ENCODE data around the gene ELMO2. TPM values are rescaled to one million over a fixed set of nuclear protein-coding genes. Genes with fewer than 3 reads are reported as not detected.
"Not testable (repeated sequence)": the region's sequence is repeated elsewhere in the genome, so short reads cannot be mapped to it uniquely, and the experiment has no call there.

The ELMO2 gene
- polyA plus RNA-seq, 6 donors from 2014 or later = 14.5 to 25.9 (median 21.1) TPM

GRCh38 chr20:46400253-46400652 is 6.2 kb downstream of the ELMO2 start:
- Mint-ChIP-seq H3K36me3 (no peaks in the 10 kb centered on the region), H3K9me3 (no peaks in the 10 kb centered on the region), H3K4me1 (peaks cover 35 to 63% (median 57%) of the 10 kb centered on the region in 3 donors), H3K27me3 (no peaks in the 10 kb centered on the region), H3K27ac (peak overlapping the region in 1 of 6 donors; percentile 5), H3K4me3 (no peak overlapping the region)
- ATAC-seq (ENCODE audit: low read depth in 2 of 2) = no peak
- no peak for DNase-seq

GRCh38 chr20:46399401-46399800 is 7.0 kb downstream of the ELMO2 start:
- Mint-ChIP-seq H3K27ac (peak overlapping the region in 2 of 6 donors; percentile 42 to 84), H3K27me3 (no peaks in the 10 kb centered on the region), H3K4me3 (peak overlapping the region in 1 of 8 donors; percentile 56), H3K36me3 (no peaks in the 10 kb centered on the region), H3K4me1 (peaks cover 35 to 58% (median 57%) of the 10 kb centered on the region in 3 donors), H3K9me3 (no peaks in the 10 kb centered on the region)
- DNase-seq = no peak
- no peak for ATAC-seq (ENCODE audit: low read depth in 2 of 2)

GRCh38 chr20:46398963-46399362 is 7.5 kb downstream of the ELMO2 start:
- Mint-ChIP-seq H3K9me3 (no peaks in the 10 kb centered on the region), H3K4me1 (peaks cover 31 to 54% (median 52%) of the 10 kb centered on the region in 3 donors), H3K4me3 (no peak overlapping the region), H3K27ac (no peak overlapping the region), H3K27me3 (no peaks in the 10 kb centered on the region), H3K36me3 (no peaks in the 10 kb centered on the region)
- no peak for DNase-seq
- ATAC-seq (ENCODE audit: low read depth in 2 of 2) = no peak

- H3K36me3 Mint-ChIP-seq = peaks cover 14 to 16% of the 10 kb centered on the region in 2 donors
- H3K4me1 Mint-ChIP-seq = peaks cover 24 to 36% (median 28%) of the 10 kb centered on the region in 3 donors
- no peak for ATAC-seq (ENCODE audit: low read depth in 2 of 2)
- H3K4me3 Mint-ChIP-seq = no peak overlapping the region
- no peak overlapping the region for H3K27ac Mint-ChIP-seq
- no peaks in the 10 kb centered on the region for H3K9me3 Mint-ChIP-seq
- DNase-seq = no peak
- H3K27me3 Mint-ChIP-seq = no peaks in the 10 kb centered on the region
These were observed 10.2 kb downstream of the ELMO2 start for GRCh38 chr20:46396052-46396740.

- Mint-ChIP-seq H3K4me1 (peaks cover 13 to 25% (median 18%) of the 10 kb centered on the region in 3 donors), H3K27me3 (no peaks in the 10 kb centered on the region), H3K36me3 (peaks cover 16 to 22% of the 10 kb centered on the region in 2 donors), H3K4me3 (no peak overlapping the region), H3K27ac (peak overlapping the region in 2 of 6 donors; percentile 19 to 42), H3K9me3 (no peaks in the 10 kb centered on the region)
- no peak for DNase-seq
- ATAC-seq (ENCODE audit: low read depth in 2 of 2) = no peak
These were observed 11.3 kb downstream of the ELMO2 start for GRCh38 chr20:46394872-46395760.

GRCh38 chr20:46393967-46394366 is 12.4 kb downstream of the ELMO2 start:
- no peaks in the 10 kb centered on the region for H3K9me3 Mint-ChIP-seq
- no peak overlapping the region for H3K27ac Mint-ChIP-seq
- peaks cover 16 to 23% of the 10 kb centered on the region in 2 donors for H3K36me3 Mint-ChIP-seq
- DNase-seq (no peak), ATAC-seq (ENCODE audit: low read depth in 2 of 2) (no peak)
- H3K4me3 Mint-ChIP-seq = no peak overlapping the region
- H3K4me1 Mint-ChIP-seq = peaks cover 6 to 14% (median 10%) of the 10 kb centered on the region in 3 donors
- H3K27me3 Mint-ChIP-seq = no peaks in the 10 kb centered on the region

- no peaks in the 10 kb centered on the region for H3K9me3 Mint-ChIP-seq
- no peak for DNase-seq
- ATAC-seq (ENCODE audit: low read depth in 2 of 2) = no peak
- no peak overlapping the region for H3K4me3 Mint-ChIP-seq
- H3K27me3 Mint-ChIP-seq = no peaks in the 10 kb centered on the region
- no peak overlapping the region for H3K27ac Mint-ChIP-seq
- peaks cover 40 to 48% of the 10 kb centered on the region in 2 donors for H3K36me3 Mint-ChIP-seq
- H3K4me1 Mint-ChIP-seq = no peaks in the 10 kb centered on the region
These were observed 17.5 kb downstream of the ELMO2 start for GRCh38 chr20:46388937-46389336.

- Mint-ChIP-seq H3K9me3 (no peaks in the 10 kb centered on the region), H3K27me3 (no peaks in the 10 kb centered on the region), H3K4me1 (no peaks in the 10 kb centered on the region), H3K4me3 (no peak overlapping the region), H3K36me3 (peaks cover 43 to 48% of the 10 kb centered on the region in 2 donors), H3K27ac (no peak overlapping the region)
- DNase-seq (no peak), ATAC-seq (ENCODE audit: low read depth in 2 of 2) (no peak)
These were observed 18.1 kb downstream of the ELMO2 start for GRCh38 chr20:46388201-46388836.

GRCh38 chr20:46387054-46387453 is 19.4 kb downstream of the ELMO2 start:
- DNase-seq; H3K4me1 Mint-ChIP-seq; H3K27ac Mint-ChIP-seq; H3K4me3 Mint-ChIP-seq; ATAC-seq (ENCODE audit: low read depth in 2 of 2); H3K27me3 Mint-ChIP-seq; H3K9me3 Mint-ChIP-seq: not testable (repeated sequence)
- peaks cover 38 to 42% of the 10 kb centered on the region in 2 donors for H3K36me3 Mint-ChIP-seq

- Mint-ChIP-seq H3K27ac (peak overlapping the region in 1 of 6 donors; percentile 16), H3K4me1 (peaks cover 0 to 3% (median 0%) of the 10 kb centered on the region in 3 donors), H3K27me3 (no peaks in the 10 kb centered on the region), H3K36me3 (peaks cover 23 to 44% of the 10 kb centered on the region in 2 donors), H3K4me3 (no peak overlapping the region), H3K9me3 (no peaks in the 10 kb centered on the region)
- no peak for ATAC-seq (ENCODE audit: low read depth in 2 of 2)
- no peak for DNase-seq
These were observed 27.9 kb downstream of the ELMO2 start for GRCh38 chr20:46378412-46379009.

GRCh38 chr20:46377518-46377917 is 28.9 kb downstream of the ELMO2 start:
- no peak overlapping the region for H3K4me3 Mint-ChIP-seq
- no peaks in the 10 kb centered on the region for H3K27me3 Mint-ChIP-seq
- no peaks in the 10 kb centered on the region for H3K9me3 Mint-ChIP-seq
- peaks cover 30 to 37% of the 10 kb centered on the region in 2 donors for H3K36me3 Mint-ChIP-seq
- ATAC-seq (ENCODE audit: low read depth in 2 of 2) (no peak), DNase-seq (no peak)
- peak overlapping the region in 1 of 6 donors; percentile 74 for H3K27ac Mint-ChIP-seq
- H3K4me1 Mint-ChIP-seq = peaks cover 0 to 3% (median 0%) of the 10 kb centered on the region in 3 donors

- Mint-ChIP-seq H3K36me3 (peaks cover 24 to 37% of the 10 kb centered on the region in 2 donors), H3K27ac (peak overlapping the region in 1 of 6 donors; percentile 92), H3K4me3 (peak overlapping the region in 1 of 8 donors; percentile 15)
These were observed 30.1 kb downstream of the ELMO2 start for GRCh38 chr20:46376196-46376785.

GRCh38 chr20:46375771-46376170 is 30.6 kb downstream of the ELMO2 start:
- Mint-ChIP-seq H3K9me3 (no peaks in the 10 kb centered on the region), H3K27me3 (no peaks in the 10 kb centered on the region), H3K4me3 (no peak overlapping the region), H3K27ac (no peak overlapping the region), H3K4me1 (peaks cover 0 to 3% (median 0%) of the 10 kb centered on the region in 3 donors), H3K36me3 (peaks cover 24 to 37% of the 10 kb centered on the region in 2 donors)
- ATAC-seq (ENCODE audit: low read depth in 2 of 2) (no peak), DNase-seq (no peak)

More at GRCh38 chr20:46376196-46376785, 30.1 kb downstream of the ELMO2 start:
- ATAC-seq (ENCODE audit: low read depth in 2 of 2) = no peak
- H3K9me3 Mint-ChIP-seq = no peaks in the 10 kb centered on the region
- peaks cover 0 to 3% (median 0%) of the 10 kb centered on the region in 3 donors for H3K4me1 Mint-ChIP-seq
- no peaks in the 10 kb centered on the region for H3K27me3 Mint-ChIP-seq
- no peak for DNase-seq

Measured in naive B cell (primary cell).